HepG2 (cell line): ENCODE data around the gene BCL2A1.

Source experiments
- CTCF ChIP-seq: sonication (generic); formaldehyde crosslinking; IDR thresholded peaks from 2 replicates; pipeline ENCODE4 v1.5.0; 2020; ENCODE audit warnings: mild to moderate bottlenecking, missing genetic modification reagents, moderate library complexity
- MTERF4 ChIP-seq: sonication (generic); formaldehyde crosslinking; IDR thresholded peaks from 2 replicates; pipeline ENCODE4 v1.8.0; 2023; ENCODE audit warnings: mild to moderate bottlenecking, missing genetic modification reagents
- STAT6 ChIP-seq: sonication (generic); formaldehyde crosslinking; IDR thresholded peaks from 2 replicates; pipeline ENCODE4 v1.4.0; 2020; ENCODE audit warnings: missing genetic modification reagents, mild to moderate bottlenecking, borderline replicate concordance

- no peak for TF ChIP-seq MTERF4 (CRISPR knock-in tag)
- no peak for TF ChIP-seq STAT6 (CRISPR knock-in tag)
- no peak for TF ChIP-seq CTCF (CRISPR knock-in tag)
These were observed 33.0 kb upstream of the BCL2A1 start for GRCh38 chr15:80003934-80004472.
